ENCODE data around the gene FUT2.

FUT2 gene

GRCh38 chr19:48741129-48741999 lies 45.6 kb downstream of the FUT2 start:
- DNase-seq, result no peak
- in situ Hi-C loops (cut with HindIII; ENCODE audit: low pct_ligation_motif_present, low pct_unique_long_range_greater_than_20kb, low sequenced_read_pairs), result no loop called here

GRCh38 chr19:48742096-48742495 lies 46.3 kb downstream of the FUT2 start:
- no peak for DNase-seq
- in situ Hi-C loops (cut with HindIII; ENCODE audit: low pct_ligation_motif_present, low pct_unique_long_range_greater_than_20kb, low sequenced_read_pairs), result no loop called here

- in situ Hi-C loops (cut with HindIII; ENCODE audit: low pct_ligation_motif_present, low pct_unique_long_range_greater_than_20kb, low sequenced_read_pairs), result no loop called here
- peak; percentile 40 for DNase-seq
Measured at GRCh38 chr19:48745208-48745995, 49.6 kb downstream of the FUT2 start.

- DNase-seq, result no peak
- in situ Hi-C loops (cut with HindIII; ENCODE audit: low pct_ligation_motif_present, low pct_unique_long_range_greater_than_20kb, low sequenced_read_pairs), result no loop called here
Measured at GRCh38 chr19:48746110-48746509, 50.3 kb downstream of the FUT2 start.

GRCh38 chr19:48746738-48747575 lies 51.2 kb downstream of the FUT2 start, which contains the start of gene IZUMO1:
TSS of gene IZUMO1 (minus strand) at chr19:48746909. CDS start at chr19:48745859, 1,050 bp downstream.
- DNase-seq, result no peak
- in situ Hi-C loops (cut with HindIII; ENCODE audit: low pct_ligation_motif_present, low pct_unique_long_range_greater_than_20kb, low sequenced_read_pairs), result no loop called here

GRCh38 chr19:48749571-48750198 lies 53.9 kb downstream of the FUT2 start:
- no peak for DNase-seq
- in situ Hi-C loops (cut with HindIII; ENCODE audit: low pct_ligation_motif_present, low pct_unique_long_range_greater_than_20kb, low sequenced_read_pairs), result no loop called here

- no peak for DNase-seq
- in situ Hi-C loops (cut with HindIII; ENCODE audit: low pct_ligation_motif_present, low pct_unique_long_range_greater_than_20kb, low sequenced_read_pairs), result no loop called here
Measured at GRCh38 chr19:48750351-48750750, 54.6 kb downstream of the FUT2 start.

GRCh38 chr19:48750771-48751504 lies 55.2 kb downstream of the FUT2 start:
- DNase-seq, result no peak
- in situ Hi-C loops (cut with HindIII; ENCODE audit: low pct_ligation_motif_present, low pct_unique_long_range_greater_than_20kb, low sequenced_read_pairs), result no loop called here

GRCh38 chr19:48751845-48752495 lies 56.2 kb downstream of the FUT2 start:
- no peak for DNase-seq
- in situ Hi-C loops (cut with HindIII; ENCODE audit: low pct_ligation_motif_present, low pct_unique_long_range_greater_than_20kb, low sequenced_read_pairs), result no loop called here

- peak; percentile 37 for DNase-seq
- in situ Hi-C loops (cut with HindIII; ENCODE audit: low pct_ligation_motif_present, low pct_unique_long_range_greater_than_20kb, low sequenced_read_pairs), result no loop called here
Measured at GRCh38 chr19:48752496-48753365, 57.0 kb downstream of the FUT2 start, which contains the start of gene FUT1. TSS of gene FUT1 (minus strand) at chr19:48752641. CDS start at chr19:48751281, 1,360 bp downstream.

GRCh38 chr19:48755084-48755641 lies 59.4 kb downstream of the FUT2 start, which contains the start of gene FGF21:
TSS of gene FGF21 (plus strand) at chr19:48755524. CDS start at chr19:48756237, 713 bp downstream.
- in situ Hi-C loops (cut with HindIII; ENCODE audit: low pct_ligation_motif_present, low pct_unique_long_range_greater_than_20kb, low sequenced_read_pairs), result no loop called here
- DNase-seq, result no peak
